ENCODE measurements around the gene GAS7. TPM values are rescaled to one million over a fixed set of nuclear protein-coding genes. Genes with fewer than 3 reads are reported as not detected.
"Not testable (repeated sequence)": the region's sequence is repeated elsewhere in the genome, so short reads cannot be mapped to it uniquely, and the experiment has no call there.

GAS7 gene
- total and polyA plus RNA-seq, 3 donors from 2014 or later: 70.2 to 184 (median 152) TPM

DNA sequence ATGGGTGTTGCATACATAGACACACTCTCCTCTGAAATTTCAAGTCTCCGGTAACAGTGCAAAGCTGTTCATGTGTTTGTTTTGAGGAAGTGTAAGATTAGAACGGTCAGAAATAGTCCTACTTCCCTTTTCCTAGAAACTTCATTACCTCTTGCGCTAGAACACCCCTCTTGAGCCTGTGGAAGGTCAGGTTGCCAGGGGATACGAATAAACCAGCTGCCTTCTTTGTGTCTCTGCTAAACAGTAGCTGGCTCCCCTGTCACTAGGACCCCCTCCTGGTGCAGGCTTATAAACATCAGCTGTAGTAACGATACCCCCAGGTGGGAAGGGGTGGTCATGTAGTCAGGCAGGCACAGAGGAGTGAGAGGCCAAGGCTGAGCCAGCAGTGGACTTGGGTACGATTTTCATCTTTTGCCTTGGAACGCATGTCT is 179.9 kb downstream of the GAS7 start:
- H3K9me3 ChIP-seq: no peaks in the 10 kb centered on the region
- H3K4me3 ChIP-seq: no peak overlapping the region
- DNase-seq: no peak
- no peak for TF ChIP-seq POLR2A (IDR thresholded peaks at IDR 0.05)
- TF ChIP-seq, protein P1, sequence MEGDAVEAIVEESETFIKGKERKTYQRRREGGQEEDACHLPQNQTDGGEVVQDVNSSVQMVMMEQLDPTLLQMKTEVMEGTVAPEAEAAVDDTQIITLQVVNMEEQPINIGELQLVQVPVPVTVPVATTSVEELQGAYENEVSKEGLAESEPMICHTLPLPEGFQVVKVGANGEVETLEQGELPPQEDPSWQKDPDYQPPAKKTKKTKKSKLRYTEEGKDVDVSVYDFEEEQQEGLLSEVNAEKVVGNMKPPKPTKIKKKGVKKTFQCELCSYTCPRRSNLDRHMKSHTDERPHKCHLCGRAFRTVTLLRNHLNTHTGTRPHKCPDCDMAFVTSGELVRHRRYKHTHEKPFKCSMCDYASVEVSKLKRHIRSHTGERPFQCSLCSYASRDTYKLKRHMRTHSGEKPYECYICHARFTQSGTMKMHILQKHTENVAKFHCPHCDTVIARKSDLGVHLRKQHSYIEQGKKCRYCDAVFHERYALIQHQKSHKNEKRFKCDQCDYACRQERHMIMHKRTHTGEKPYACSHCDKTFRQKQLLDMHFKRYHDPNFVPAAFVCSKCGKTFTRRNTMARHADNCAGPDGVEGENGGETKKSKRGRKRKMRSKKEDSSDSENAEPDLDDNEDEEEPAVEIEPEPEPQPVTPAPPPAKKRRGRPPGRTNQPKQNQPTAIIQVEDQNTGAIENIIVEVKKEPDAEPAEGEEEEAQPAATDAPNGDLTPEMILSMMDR (IDR thresholded peaks at IDR 0.05): no peak
- no peaks in the 10 kb centered on the region for H3K36me3 ChIP-seq (ENCODE audit: low read depth, missing control alignments)
- intact Hi-C loops (cut with DNase I; ENCODE audit: low total_unique reads): no loop called here
- WGBS, 2 donors: 75% methylated on average over 6 to 7 of the region's 7 CpGs
- H3K4me1 ChIP-seq: peaks cover 17% of the 10 kb centered on the region
- no peaks in the 10 kb centered on the region for H3K27me3 ChIP-seq
- no peak overlapping the region for H3K27ac ChIP-seq

DNA sequence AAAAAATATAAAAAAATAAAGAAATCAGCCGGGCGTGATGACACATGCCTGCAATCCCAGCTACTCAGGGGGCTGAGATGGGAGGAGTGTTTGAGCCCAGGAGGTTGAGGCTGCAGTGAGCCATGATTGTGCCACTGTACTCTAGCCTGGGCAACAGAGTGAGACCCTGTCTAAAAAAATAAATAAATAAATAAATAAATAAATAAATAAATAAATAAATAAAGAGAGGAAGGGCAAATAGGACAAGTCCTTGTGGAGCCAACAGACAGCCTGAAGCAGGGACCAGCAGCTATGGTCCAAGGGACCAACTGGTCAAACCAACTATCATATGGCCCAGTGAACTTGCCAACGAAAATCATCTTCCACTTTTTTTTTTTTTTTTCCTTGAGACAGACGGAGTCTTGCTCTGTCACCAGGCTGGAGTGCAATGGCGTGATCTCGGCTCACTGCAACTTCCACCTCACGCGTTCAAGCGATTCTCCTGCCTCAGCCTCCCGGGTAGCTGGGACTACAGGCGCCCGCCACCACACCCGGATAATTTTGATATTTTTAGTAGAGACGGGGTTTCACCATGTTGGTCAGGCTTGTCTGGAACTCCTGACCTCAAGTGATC is 181.3 kb downstream of the GAS7 start:
- DNase-seq; H3K27me3 ChIP-seq; H3K9me3 ChIP-seq; H3K36me3 ChIP-seq (ENCODE audit: low read depth, missing control alignments); intact Hi-C loops (cut with DNase I; ENCODE audit: low total_unique reads); H3K4me3 ChIP-seq; H3K27ac ChIP-seq: not testable (repeated sequence)
- 89 to 95% methylated on average over 14 of the region's 14 CpGs for WGBS, 2 donors
- H3K4me1 ChIP-seq: peaks cover 17% of the 10 kb centered on the region

DNA sequence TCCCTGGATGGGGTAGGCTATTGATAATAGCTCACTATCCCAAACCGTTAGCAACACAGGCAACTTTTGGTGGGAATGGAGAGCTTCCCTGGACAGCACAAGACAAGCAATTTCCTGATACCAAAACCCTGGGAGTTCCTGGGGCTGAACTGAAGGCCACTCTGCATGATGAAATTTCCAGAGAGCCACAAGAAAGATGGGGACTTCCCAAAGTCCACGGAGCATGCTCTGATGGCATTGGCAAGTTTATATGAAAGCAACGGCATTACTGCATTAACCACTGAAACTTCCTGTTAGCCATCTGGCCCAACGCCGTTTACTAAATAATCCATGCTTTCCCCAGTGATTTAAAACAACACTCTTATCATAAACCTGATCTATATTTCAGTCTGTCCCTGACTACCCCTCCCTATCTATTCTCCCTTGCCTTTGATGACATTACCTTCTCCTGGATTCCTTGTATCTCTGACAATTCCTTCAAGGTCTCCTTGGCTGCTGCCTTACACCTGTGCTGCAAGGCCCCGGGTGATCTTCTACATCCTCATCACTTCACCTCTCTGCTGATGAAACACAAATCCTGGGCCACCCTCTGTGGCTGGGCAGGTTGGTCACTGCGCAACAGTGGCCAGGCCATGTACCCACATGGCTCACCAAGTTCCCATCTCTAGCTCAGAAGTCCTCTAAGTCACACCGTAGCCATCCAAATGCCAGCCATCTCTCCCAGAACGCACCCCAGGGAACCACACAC is 184.9 kb downstream of the GAS7 start:
- Histone ChIP-seq H3K36me3 (ENCODE audit: low read depth, missing control alignments) (no peaks in the 10 kb centered on the region), H3K4me3 (no peak overlapping the region), H3K9me3 (no peaks in the 10 kb centered on the region), H3K4me1 (peaks cover 10% of the 10 kb centered on the region), H3K27ac (no peak overlapping the region), H3K27me3 (no peaks in the 10 kb centered on the region)
- WGBS, 2 donors: 70 to 73% methylated on average over 9 of the region's 9 CpGs
- TF ChIP-seq, protein P1 (IDR thresholded peaks at IDR 0.05): no peak
- TF ChIP-seq POLR2A (IDR thresholded peaks at IDR 0.05): no peak
- intact Hi-C loops (cut with DNase I; ENCODE audit: low total_unique reads): no loop called here
- DNase-seq: no peak

DNA sequence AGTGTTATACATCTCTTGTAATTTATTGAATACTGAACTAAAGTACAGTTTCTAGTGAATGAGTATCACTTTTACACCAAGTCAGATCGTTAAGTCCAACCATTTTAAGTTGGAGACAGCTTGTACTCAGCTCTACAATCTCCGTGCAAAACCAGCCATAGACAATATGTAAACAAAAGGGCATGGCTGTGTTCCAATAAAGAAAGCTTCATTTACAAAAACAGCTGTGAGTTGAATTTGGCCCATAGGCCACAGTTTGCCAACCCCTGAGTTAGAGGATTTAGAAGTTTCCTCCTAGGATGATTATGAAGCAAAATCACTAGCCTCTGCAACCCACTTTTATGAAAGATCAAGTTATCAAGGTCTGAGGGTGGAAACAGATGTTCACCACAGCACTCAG is 187.7 kb downstream of the GAS7 start:
- no peak for DNase-seq
- intact Hi-C loops (cut with DNase I; ENCODE audit: low total_unique reads): no loop called here
- H3K4me3 ChIP-seq: no peak overlapping the region

DNA sequence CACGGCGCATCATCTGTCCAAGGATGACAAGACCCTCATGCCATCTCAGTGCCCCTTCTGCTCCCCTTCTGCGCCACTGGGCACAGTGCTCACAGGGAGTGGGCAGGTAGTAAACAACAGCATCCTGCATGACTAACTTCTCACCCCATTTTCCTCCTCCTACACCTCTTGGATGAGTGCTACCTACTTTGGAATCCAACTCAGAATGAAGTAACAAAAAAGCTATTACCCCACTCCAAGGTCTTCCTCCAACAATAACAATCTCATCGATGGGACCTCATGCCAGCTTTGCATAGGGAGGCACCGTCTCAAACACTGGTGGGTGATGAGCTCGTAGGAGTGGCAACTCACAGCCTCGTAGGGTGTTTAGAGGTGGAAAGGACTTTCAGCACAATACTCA is 194.7 kb downstream of the GAS7 start:
- H3K27me3 ChIP-seq: no peaks in the 10 kb centered on the region
- WGBS, 2 donors: 59 to 75% methylated on average over 7 of the region's 7 CpGs
- intact Hi-C loops (cut with DNase I; ENCODE audit: low total_unique reads): no loop called here

More for the DNA sequence above, 187.7 kb downstream of the GAS7 start:
- no peaks in the 10 kb centered on the region for H3K36me3 ChIP-seq (ENCODE audit: low read depth, missing control alignments)
- TF ChIP-seq, protein P1 (IDR thresholded peaks at IDR 0.05): no peak
- TF ChIP-seq POLR2A (IDR thresholded peaks at IDR 0.05): no peak
- peaks cover 10% of the 10 kb centered on the region for H3K4me1 ChIP-seq
- WGBS, 2 donors: 40 to 50% methylated on average over 2 of the region's 2 CpGs
- H3K9me3 ChIP-seq: no peaks in the 10 kb centered on the region
- no peaks in the 10 kb centered on the region for H3K27me3 ChIP-seq
- H3K27ac ChIP-seq: no peak overlapping the region

DNA sequence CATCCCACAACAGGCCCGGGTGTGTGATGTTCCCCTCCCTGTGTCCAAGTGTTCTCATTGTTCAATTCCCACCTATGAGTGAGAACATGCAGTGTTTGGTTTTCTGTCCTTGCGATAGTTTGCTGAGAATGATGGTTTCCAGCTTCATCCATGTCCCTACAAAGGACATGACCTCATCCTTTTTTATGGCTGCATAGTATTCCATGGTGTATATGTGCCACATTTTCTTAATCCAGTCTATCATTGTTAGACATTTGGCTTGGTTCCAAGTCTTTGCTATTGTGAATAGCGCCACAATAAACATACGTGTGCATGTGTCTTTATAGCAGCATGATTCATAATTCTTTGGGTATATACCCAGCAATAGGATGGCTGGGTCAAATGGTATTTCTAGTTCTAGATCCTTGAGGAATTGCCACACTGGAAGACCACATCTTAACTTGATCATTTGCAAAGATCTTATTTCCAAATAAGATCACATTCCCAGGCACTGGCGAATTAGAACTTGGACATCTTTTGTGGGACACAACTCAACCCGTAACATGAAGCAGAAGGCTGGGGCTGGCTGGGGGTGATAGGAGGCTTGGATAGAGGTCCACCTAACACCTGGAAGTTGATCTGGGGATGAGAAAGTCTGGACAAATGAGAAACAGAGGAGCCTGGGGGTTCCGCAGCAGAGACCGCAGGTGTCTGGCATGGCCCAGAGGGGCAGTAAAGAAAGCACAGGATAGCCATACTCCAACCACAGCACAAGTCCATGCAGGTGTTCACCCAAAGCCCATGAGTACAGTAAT is 195.6 kb downstream of the GAS7 start:
- DNase-seq; intact Hi-C loops (cut with DNase I; ENCODE audit: low total_unique reads); H3K27ac ChIP-seq; H3K9me3 ChIP-seq; H3K36me3 ChIP-seq (ENCODE audit: low read depth, missing control alignments); H3K4me3 ChIP-seq; H3K27me3 ChIP-seq: not testable (repeated sequence)
- WGBS, 2 donors: 74 to 89% methylated on average over 8 of the region's 8 CpGs
- peaks cover 13% of the 10 kb centered on the region for H3K4me1 ChIP-seq

More for the DNA sequence above, 194.7 kb downstream of the GAS7 start:
- Histone ChIP-seq H3K4me3 (no peak overlapping the region), H3K4me1 (peaks cover 13% of the 10 kb centered on the region), H3K9me3 (no peaks in the 10 kb centered on the region), H3K27ac (no peak overlapping the region), H3K36me3 (ENCODE audit: low read depth, missing control alignments) (no peaks in the 10 kb centered on the region)
- no peak for DNase-seq
- no peak for TF ChIP-seq POLR2A (IDR thresholded peaks at IDR 0.05)
- TF ChIP-seq, protein P1 (IDR thresholded peaks at IDR 0.05): no peak
